Panc1 (cell line): ENCODE data around the gene WNT2. TPM values are rescaled to one million over a fixed set of nuclear protein-coding genes. Genes with fewer than 3 reads are reported as not detected.

Experiments
- ATAC-seq: fragments of 200-7000 bp; cut with Tn5 transposase; 2 replicates; pipeline ENCODE4 v1.9.1; 2020; ENCODE audit warnings: mild to moderate bottlenecking, moderate library complexity
- BruUV-seq: library from RNA; stranded (reverse); fragments of 400-500 nt; replicated peaks from 2 replicates; lab custom pipeline; 2021; lab: Mats Ljungman, UMichigan
- CTCF ChIA-PET: fragments of 300-600 bp; sonication (Branson Sonifier 250); formaldehyde crosslinking; loops from one replicate; lab custom pipeline; 2022; ENCODE audit warnings: antibody characterized with exemption; lab: Charles Lee
- POLR2A ChIA-PET: fragments of 300-600 bp; sonication (Branson Sonifier 250); formaldehyde crosslinking; loops from one replicate; lab custom pipeline; 2022; ENCODE audit warnings: antibody characterized with exemption; lab: Charles Lee
- DNase-seq: peaks from one replicate; pipeline ENCODE4 v3.0.0-alpha.2; 2010; ENCODE audit warnings: low read depth, low spot score
- H3K27ac ChIP-seq: 2 replicates; pipeline ENCODE4 v1.5.1; 2011; ENCODE audit warnings: mild to moderate bottlenecking, low read length, inconsistent platforms
- H3K27me3 ChIP-seq: fragments of 200-500 bp; sonication (Bioruptor generic); 2 replicates; pipeline ENCODE4 v1.6.0; 2014; ENCODE audit warnings: low read length, inconsistent platforms; ENCODE audit not compliant: control insufficient read depth, insufficient read depth
- H3K36me3 ChIP-seq: fragments of 200-500 bp; sonication (Bioruptor generic); 2 replicates; pipeline ENCODE4 v1.5.1; 2014; ENCODE audit warnings: inconsistent platforms, mild to moderate bottlenecking, low read length, moderate library complexity; ENCODE audit not compliant: control insufficient read depth, insufficient read depth
- H3K4me1 ChIP-seq: 2 replicates; pipeline ENCODE4 v1.5.1; 2011; ENCODE audit warnings: inconsistent platforms, mild to moderate bottlenecking, low read length, moderate library complexity; ENCODE audit not compliant: control insufficient read depth, insufficient read depth
- H3K4me3 ChIP-seq, 2 experiments: 2 replicates each; pipeline ENCODE4 v1.5.1; 2011 to 2012; ENCODE audit warnings: low read depth in 2 of 2, low read length in 2 of 2, mild to moderate bottlenecking in 2 of 2, inconsistent platforms in 1 of 2, moderate library complexity in 1 of 2
- H3K9me3 ChIP-seq: fragments of 200-500 bp; sonication (Bioruptor generic); 2 replicates; pipeline ENCODE4 v1.5.1; 2014; ENCODE audit warnings: low read depth, mild to moderate bottlenecking, inconsistent platforms, low read length, moderate library complexity; ENCODE audit not compliant: control insufficient read depth, insufficient read depth
- CTCF ChIP-seq: fragments of 450-650 bp; IDR thresholded peaks from 2 replicates; pipeline ENCODE4 v1.5.1; 2017; ENCODE audit warnings: mild to moderate bottlenecking
- POLR2AphosphoS5 ChIP-seq: IDR thresholded peaks from 2 replicates; pipeline ENCODE4 v1.6.1; 2012; ENCODE audit warnings: mild to moderate bottlenecking, low read depth, low read length, moderate library complexity
- REST ChIP-seq, 2 experiments: IDR thresholded peaks; 2 replicates each; pipeline ENCODE4 v1.6.1; 2011 to 2012; ENCODE audit warnings: low read depth in 2 of 2, control low read depth in 1 of 2, low read length in 1 of 2, mild to moderate bottlenecking in 1 of 2, moderate library complexity in 1 of 2; ENCODE audit not compliant: insufficient read depth in 1 of 2
- SIN3A ChIP-seq: IDR thresholded peaks from 2 replicates; pipeline ENCODE4 v1.6.1; 2012; ENCODE audit warnings: low read depth, mild to moderate bottlenecking, low read length, moderate library complexity, borderline replicate concordance; ENCODE audit not compliant: insufficient read depth
- TCF7L2 ChIP-seq: IDR thresholded peaks from 2 replicates; pipeline ENCODE4 v1.6.1; 2011; ENCODE audit warnings: mild to moderate bottlenecking, low read depth, low read length, inconsistent platforms
- in situ Hi-C: cut with HindIII; loops from 2 replicates; pipeline ENCODE4 v1.10.0; 2016; ENCODE audit warnings: low sequenced_read_pairs, low pct_unique_long_range_greater_than_20kb
- intact Hi-C: fragments of 100-400 bp; cut with micrococcal nuclease; formaldehyde crosslinking; loops from one replicate; pipeline ENCODE4 v1.10.0; 2022; ENCODE audit not compliant: unreplicated experiment
- total RNA-seq: library from RNA; stranded (reverse); gene quantifications from one replicate; pipeline ENCODE4 v1.2.1, GENCODE V29; 2021; ENCODE audit not compliant: unreplicated experiment

The WNT2 gene
- total RNA-seq, 1 experiment from 2014 or later: not detected

- no TSS peak for BruUV-seq
- H3K9me3 ChIP-seq: no peaks in the 10 kb centered on the region
- peaks cover 5% of the 10 kb centered on the region; the same call in 1 of the 2 replicates for H3K4me1 ChIP-seq
- no peak for ATAC-seq
- no peak overlapping the region for H3K27ac ChIP-seq
- POLR2A ChIA-PET: no interaction called here
- CTCF ChIA-PET: no interaction called here
- TF ChIP-seq SIN3A: no peak
- no peak for TF ChIP-seq POLR2AphosphoS5
- TF ChIP-seq REST (IDR thresholded peaks at IDR 0.05; ENCODE audit: insufficient read depth in 1 of 2, low read depth in 2 of 2, low read length in 1 of 2): no peak
- no peak for TF ChIP-seq CTCF
- TF ChIP-seq TCF7L2: no peak
- no peak overlapping the region for H3K4me3 ChIP-seq
- DNase-seq: no peak
- no peaks in the 10 kb centered on the region for H3K36me3 ChIP-seq
- in situ Hi-C loops (no loop called here), intact Hi-C loops (no loop called here)
- H3K27me3 ChIP-seq: peaks cover 4% of the 10 kb centered on the region; the same call in 1 of the 2 replicates
These were observed 25.3 kb downstream of the WNT2 start for GRCh38 chr7:117297606-117298005.

DNA sequence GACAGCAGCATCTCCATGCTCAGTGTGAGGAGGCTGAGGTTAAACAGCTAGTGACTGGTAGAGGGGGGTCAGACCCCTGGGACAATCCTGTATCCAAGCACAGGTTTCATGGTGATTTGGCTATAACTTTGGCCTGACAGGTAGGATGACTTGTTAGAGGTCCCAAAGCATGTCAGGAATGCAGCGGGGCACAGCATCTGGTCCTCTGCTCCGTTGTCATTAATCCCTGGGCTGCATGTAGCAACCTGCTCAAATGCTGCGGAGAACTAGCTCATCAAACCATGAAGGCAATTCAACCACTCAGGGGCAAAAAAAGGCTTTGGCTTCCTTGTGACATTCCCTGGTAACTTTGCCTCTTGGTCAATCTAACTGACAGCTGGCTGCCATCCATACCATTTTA lies 26.8 kb downstream of the WNT2 start:
- no peak for ATAC-seq
- POLR2A ChIA-PET: no interaction called here

More for the DNA sequence above, 26.8 kb downstream of the WNT2 start:
- H3K9me3 ChIP-seq: no peaks in the 10 kb centered on the region
- peaks cover 4% of the 10 kb centered on the region; the same call in 1 of the 2 replicates for H3K27me3 ChIP-seq
- peaks cover 5% of the 10 kb centered on the region; the same call in 1 of the 2 replicates for H3K4me1 ChIP-seq
- CTCF ChIA-PET: no interaction called here
- H3K36me3 ChIP-seq: no peaks in the 10 kb centered on the region
- no TSS peak for BruUV-seq
- no peak for TF ChIP-seq TCF7L2
- no peak for TF ChIP-seq CTCF
- H3K27ac ChIP-seq: no peak overlapping the region
- intact Hi-C loops: no loop called here
- H3K4me3 ChIP-seq: no peak overlapping the region
- no peak for DNase-seq
- in situ Hi-C loops: no loop called here
